HFF-Myc (cell line): ENCODE data around the gene ACER3.

Experiments used
- DNase-seq: peaks from one replicate; pipeline ENCODE4 v3.0.0-alpha.2; 2011; ENCODE audit warnings: low read depth; ENCODE audit errors: extremely low read depth
- H3K4me3 ChIP-seq: replicated peaks from 2 replicates; pipeline ENCODE4 v1.5.1; 2011; ENCODE audit warnings: low read depth, mild to moderate bottlenecking, control low read depth, low read length
- CTCF ChIP-seq: IDR thresholded peaks from 2 replicates; pipeline ENCODE4 v1.5.1; 2012; ENCODE audit warnings: mild to moderate bottlenecking, low read depth, low read length, control low read depth; ENCODE audit errors: missing control alignments

The ACER3 gene

GRCh38 chr11:76975513-76975912 lies 114.8 kb downstream of the ACER3 start:
- H3K4me3 ChIP-seq = no peak overlapping the region
- TF ChIP-seq CTCF = no peak
- no peak for DNase-seq

GRCh38 chr11:76977791-76978190 lies 117.1 kb downstream of the ACER3 start:
- DNase-seq = no peak
- H3K4me3 ChIP-seq = no peak overlapping the region
- no peak for TF ChIP-seq CTCF

DNA sequence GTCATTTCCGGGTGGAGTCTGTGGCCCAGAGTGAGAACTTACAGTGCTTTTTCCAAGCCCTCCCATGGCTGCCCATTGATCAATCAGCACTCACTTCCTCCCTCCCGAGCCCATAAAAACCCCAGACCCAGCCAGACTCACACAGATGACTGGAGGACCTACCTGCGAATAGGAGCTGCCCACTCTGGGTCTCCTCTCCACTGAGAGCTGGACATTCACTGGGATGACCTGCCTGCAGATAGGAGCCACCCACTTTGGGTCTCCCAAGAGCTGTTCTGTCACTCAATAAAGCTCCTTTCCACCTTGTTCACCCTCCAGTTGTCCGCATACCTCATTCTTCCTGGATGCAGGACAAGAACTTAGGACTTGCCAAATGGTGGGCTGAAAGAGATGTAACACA lies 117.5 kb downstream of the ACER3 start:
- no peak for DNase-seq
- TF ChIP-seq CTCF = no peak
- no peak overlapping the region for H3K4me3 ChIP-seq

GRCh38 chr11:76978818-76979217 lies 118.1 kb downstream of the ACER3 start:
- H3K4me3 ChIP-seq = no peak overlapping the region
- no peak for TF ChIP-seq CTCF
- no peak for DNase-seq

GRCh38 chr11:76980196-76980595 lies 119.5 kb downstream of the ACER3 start:
- H3K4me3 ChIP-seq = no peak overlapping the region
- TF ChIP-seq CTCF = no peak
- DNase-seq = no peak

- H3K4me3 ChIP-seq = no peak overlapping the region
- TF ChIP-seq CTCF = no peak
- no peak for DNase-seq
Observed at GRCh38 chr11:76984743-76985142, 124.0 kb downstream of the ACER3 start.

DNA sequence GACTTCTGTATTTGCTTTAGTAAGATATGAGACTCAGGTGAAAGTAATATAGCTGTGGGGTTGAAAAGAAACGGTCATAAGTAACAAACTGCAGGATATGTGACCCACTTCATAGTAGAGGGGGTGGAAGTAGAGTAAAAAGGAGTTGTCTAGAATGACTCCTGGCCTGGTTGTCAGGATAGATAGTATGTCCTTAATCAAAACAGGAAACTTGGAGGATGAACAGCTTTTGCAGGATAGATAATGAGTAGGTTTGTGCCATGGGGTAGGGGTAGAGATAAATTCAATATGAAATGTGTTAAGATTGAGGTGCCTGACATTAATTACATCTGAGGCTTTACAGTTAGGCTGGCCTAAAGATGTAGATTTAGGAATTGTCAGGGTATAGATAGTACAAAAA lies 126.5 kb downstream of the ACER3 start:
- no peak for DNase-seq

More for the DNA sequence above, 126.5 kb downstream of the ACER3 start:
- TF ChIP-seq CTCF = no peak
- no peak overlapping the region for H3K4me3 ChIP-seq
